A673 (cell line): ENCODE data around the gene FDX2. TPM values are rescaled to one million over a fixed set of nuclear protein-coding genes. Genes with fewer than 3 reads are reported as not detected.
A peak's percentile ranks its signal among the peaks of the same experiment; 100 is the strongest.

ENCODE experiments used
- BruUV-seq: library from RNA; stranded (reverse); fragments of 400-500 nt; replicated peaks from 2 replicates; lab custom pipeline; 2021; lab: Mats Ljungman, UMichigan
- CTCF ChIA-PET: fragments of 300-600 bp; sonication (Branson Sonifier 250); formaldehyde crosslinking; loops from one replicate; lab custom pipeline; 2022; ENCODE audit warnings: antibody characterized with exemption; lab: Charles Lee
- POLR2A ChIA-PET: fragments of 300-600 bp; sonication (Branson Sonifier 250); formaldehyde crosslinking; loops from one replicate; lab custom pipeline; 2022; ENCODE audit warnings: antibody characterized with exemption; ENCODE audit not compliant: low non-redundant PET; lab: Charles Lee
- DNase-seq: peaks from one replicate; pipeline ENCODE4 v3.0.0-alpha.2; 2015; ENCODE audit warnings: low spot score
- H3K27ac ChIP-seq: fragments of 200-600 bp; sonication (generic); 2 replicates; pipeline ENCODE4 v1.5.1; 2016; ENCODE audit warnings: mixed run types, low read depth, mild to moderate bottlenecking, mixed read lengths, antibody characterized with exemption, low read length; ENCODE audit not compliant: poor library complexity, severe bottlenecking
- H3K27me3 ChIP-seq: fragments of 200-600 bp; sonication (generic); replicated peaks from 2 replicates; pipeline ENCODE4 v1.6.1; 2017; ENCODE audit warnings: mixed run types, low read depth, mild to moderate bottlenecking, mixed read lengths, antibody characterized with exemption, low read length; ENCODE audit not compliant: insufficient read depth, poor library complexity
- H3K36me3 ChIP-seq: fragments of 200-600 bp; sonication (generic); 2 replicates; pipeline ENCODE4 v1.6.1; 2016; ENCODE audit warnings: mixed run types, mild to moderate bottlenecking, mixed read lengths, antibody characterized with exemption, low read length; ENCODE audit not compliant: insufficient read depth, poor library complexity, severe bottlenecking
- H3K4me1 ChIP-seq: fragments of 200-600 bp; sonication (generic); 2 replicates; pipeline ENCODE4 v1.6.1; 2017; ENCODE audit warnings: mixed run types, mild to moderate bottlenecking, mixed read lengths, antibody characterized with exemption, low read length; ENCODE audit not compliant: insufficient read depth, poor library complexity, severe bottlenecking
- H3K4me3 ChIP-seq: fragments of 200-600 bp; sonication (generic); 2 replicates; pipeline ENCODE4 v1.5.1; 2016; ENCODE audit warnings: low read depth, mixed run types, mild to moderate bottlenecking, mixed read lengths, low read length; ENCODE audit not compliant: poor library complexity, severe bottlenecking
- H3K9me3 ChIP-seq: fragments of 200-600 bp; sonication (generic); 2 replicates; pipeline ENCODE4 v1.6.1; 2016; ENCODE audit warnings: mixed run types, low read depth, mild to moderate bottlenecking, mixed read lengths, antibody characterized with exemption, low read length; ENCODE audit not compliant: poor library complexity, severe bottlenecking
- EZH2 ChIP-seq: fragments of 200-600 bp; sonication (generic); IDR thresholded peaks from 2 replicates; pipeline ENCODE4 v1.6.1; 2017; ENCODE audit warnings: borderline replicate concordance, low read depth, mild to moderate bottlenecking, mixed read lengths, antibody characterized with exemption, low read length; ENCODE audit not compliant: poor library complexity, severe bottlenecking
- intact Hi-C: fragments of 100-400 bp; cut with micrococcal nuclease; formaldehyde crosslinking; loops from one replicate; pipeline ENCODE4 v1.10.0; 2022; ENCODE audit not compliant: unreplicated experiment
- total RNA-seq: library from RNA; stranded (reverse); gene quantifications from 2 replicates; pipeline ENCODE4 v1.2.3, GENCODE V29; 2021
- TF ChIP-seq, protein P1 (sequence below): fragments of 300-800, 200-600 bp; sonication (generic); conservative IDR thresholded peaks from 2 replicates; pipeline ENCODE4 v1.5.1; 2017; ENCODE audit warnings: low read depth, mild to moderate bottlenecking, antibody characterized with exemption, low read length, moderate library complexity, mixed read lengths

FDX2 gene
- total RNA-seq, 1 experiment from 2014 or later = 29.9 TPM

DNA sequence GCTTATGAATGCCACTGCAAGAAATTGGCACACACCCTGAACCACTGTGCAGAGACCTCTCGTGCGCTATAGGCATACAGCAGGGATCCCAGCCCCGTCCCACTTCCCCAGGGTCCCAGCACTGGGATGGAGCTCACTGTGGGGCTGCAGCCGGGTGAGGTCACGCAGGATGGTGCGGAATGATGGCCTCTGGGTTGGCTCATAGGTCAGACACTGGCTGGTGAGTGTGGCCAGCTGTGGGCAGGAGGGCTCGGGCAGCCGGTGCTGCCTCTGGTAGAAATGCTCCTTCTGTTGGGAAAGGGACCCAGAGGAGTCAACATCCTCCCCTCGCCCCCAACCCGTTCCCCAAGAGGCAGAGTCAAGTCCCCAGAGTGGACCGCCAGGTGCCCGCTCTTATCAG is 40.6 kb upstream of the FDX2 start:
- ChIA-PET CTCF (no interaction called here), POLR2A (no interaction called here)
- BruUV-seq = no TSS peak
- Histone ChIP-seq H3K4me1 (no peaks in the 10 kb centered on the region), H3K9me3 (no peaks in the 10 kb centered on the region), H3K27ac (no peak overlapping the region), H3K27me3 (no peaks in the 10 kb centered on the region), H3K36me3 (peaks cover 13% of the 10 kb centered on the region), H3K4me3 (no peak overlapping the region)
- DNase-seq = no peak
- TF ChIP-seq, protein P1, sequence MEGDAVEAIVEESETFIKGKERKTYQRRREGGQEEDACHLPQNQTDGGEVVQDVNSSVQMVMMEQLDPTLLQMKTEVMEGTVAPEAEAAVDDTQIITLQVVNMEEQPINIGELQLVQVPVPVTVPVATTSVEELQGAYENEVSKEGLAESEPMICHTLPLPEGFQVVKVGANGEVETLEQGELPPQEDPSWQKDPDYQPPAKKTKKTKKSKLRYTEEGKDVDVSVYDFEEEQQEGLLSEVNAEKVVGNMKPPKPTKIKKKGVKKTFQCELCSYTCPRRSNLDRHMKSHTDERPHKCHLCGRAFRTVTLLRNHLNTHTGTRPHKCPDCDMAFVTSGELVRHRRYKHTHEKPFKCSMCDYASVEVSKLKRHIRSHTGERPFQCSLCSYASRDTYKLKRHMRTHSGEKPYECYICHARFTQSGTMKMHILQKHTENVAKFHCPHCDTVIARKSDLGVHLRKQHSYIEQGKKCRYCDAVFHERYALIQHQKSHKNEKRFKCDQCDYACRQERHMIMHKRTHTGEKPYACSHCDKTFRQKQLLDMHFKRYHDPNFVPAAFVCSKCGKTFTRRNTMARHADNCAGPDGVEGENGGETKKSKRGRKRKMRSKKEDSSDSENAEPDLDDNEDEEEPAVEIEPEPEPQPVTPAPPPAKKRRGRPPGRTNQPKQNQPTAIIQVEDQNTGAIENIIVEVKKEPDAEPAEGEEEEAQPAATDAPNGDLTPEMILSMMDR = no peak
- no peak for TF ChIP-seq EZH2
- intact Hi-C loops = no loop called here

DNA sequence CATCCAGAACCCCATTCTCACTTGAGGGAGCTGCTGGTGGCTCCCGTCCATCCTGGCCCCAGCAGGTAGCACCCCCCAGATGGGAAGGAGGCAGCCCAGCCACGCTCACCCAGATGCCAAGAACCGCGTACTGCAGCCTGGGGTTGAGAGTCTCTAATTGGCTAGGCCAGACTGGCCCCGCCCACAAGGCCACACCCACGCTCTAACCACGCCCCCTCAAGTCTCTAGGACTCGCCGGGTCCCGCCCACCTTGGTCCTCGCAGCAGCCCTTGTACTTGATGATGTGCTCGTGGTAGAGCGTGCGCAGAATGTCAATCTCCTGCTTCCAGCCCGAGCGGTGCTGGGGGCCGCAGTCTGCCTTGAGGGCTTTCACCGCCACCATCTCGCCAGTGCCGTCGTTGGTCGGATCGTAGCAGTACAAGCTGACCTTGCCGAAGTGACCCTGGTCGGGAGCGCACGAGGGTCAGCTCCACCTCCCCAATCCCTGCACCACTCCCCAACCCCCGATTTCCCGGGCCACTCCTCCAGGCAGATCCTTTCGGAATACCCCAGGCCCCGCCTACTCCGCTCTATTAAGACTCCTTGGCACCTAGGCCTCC is 38.1 kb upstream of the FDX2 start:
- intact Hi-C loops = no loop called here
- no TSS peak for BruUV-seq
- ChIA-PET POLR2A (no interaction called here), CTCF (no interaction called here)
- peak; percentile 69 for DNase-seq
- H3K27me3 ChIP-seq = no peaks in the 10 kb centered on the region
- H3K4me3 ChIP-seq = no peak overlapping the region
- peaks cover 13% of the 10 kb centered on the region for H3K36me3 ChIP-seq
- H3K4me1 ChIP-seq = no peaks in the 10 kb centered on the region
- no peak for TF ChIP-seq EZH2
- no peak overlapping the region for H3K27ac ChIP-seq
- no peaks in the 10 kb centered on the region for H3K9me3 ChIP-seq

DNA sequence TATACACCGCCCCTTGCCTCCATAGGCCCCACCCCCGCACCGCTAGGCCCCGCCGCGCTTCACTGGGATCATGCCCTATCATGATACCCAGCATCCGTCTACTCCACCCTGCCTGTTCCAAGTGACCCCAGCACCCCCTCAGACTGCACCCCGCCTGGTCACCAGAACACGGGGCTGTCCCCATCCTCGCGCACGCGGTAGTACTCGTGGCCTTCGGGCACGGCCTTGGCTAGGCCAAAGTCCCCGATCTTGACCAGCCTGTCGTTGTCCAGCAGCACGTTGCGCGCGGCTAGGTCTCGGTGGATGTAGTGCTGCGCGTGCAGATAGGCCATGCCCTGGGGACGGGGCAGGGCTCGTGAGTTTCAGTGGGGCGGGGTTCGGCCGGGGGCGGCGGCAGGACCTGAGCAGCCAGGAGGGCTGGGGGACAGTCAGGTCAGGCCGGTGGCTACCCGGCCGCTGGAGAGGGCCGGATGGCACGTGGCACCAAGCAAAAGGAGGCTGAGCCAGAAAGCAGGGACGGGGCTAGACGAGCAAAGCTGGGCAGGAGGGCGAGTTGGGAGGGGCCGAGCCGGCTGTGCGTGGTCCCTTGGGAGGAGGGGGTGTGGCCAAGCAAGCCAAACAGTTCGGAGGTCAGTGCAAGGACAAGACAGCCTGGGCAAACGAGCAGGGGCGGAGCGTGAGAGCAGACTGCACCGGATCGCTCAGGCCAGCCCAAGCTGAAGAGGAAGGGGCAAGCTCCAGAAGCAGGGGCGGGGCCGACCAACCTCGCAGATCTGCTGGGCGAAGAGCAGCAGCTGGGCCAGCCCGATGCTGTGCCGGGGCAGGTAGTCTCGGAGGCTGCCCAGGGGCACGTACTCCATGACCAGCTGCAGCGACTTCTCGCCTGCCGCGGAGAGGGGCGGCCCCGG is 37.2 kb upstream of the FDX2 start:
- DNase-seq = no peak
- no peak for TF ChIP-seq EZH2
- TF ChIP-seq, protein P1 = no peak
- ChIA-PET POLR2A (no interaction called here), CTCF (no interaction called here)
- Histone ChIP-seq H3K4me3 (no peak overlapping the region), H3K27ac (no peak overlapping the region), H3K36me3 (peaks cover 13% of the 10 kb centered on the region), H3K9me3 (no peaks in the 10 kb centered on the region), H3K27me3 (no peaks in the 10 kb centered on the region), H3K4me1 (no peaks in the 10 kb centered on the region)
- BruUV-seq = no TSS peak
- intact Hi-C loops = no loop called here
